ENCODE results near the gene PLEKHG2.

Gene PLEKHG2

DNA sequence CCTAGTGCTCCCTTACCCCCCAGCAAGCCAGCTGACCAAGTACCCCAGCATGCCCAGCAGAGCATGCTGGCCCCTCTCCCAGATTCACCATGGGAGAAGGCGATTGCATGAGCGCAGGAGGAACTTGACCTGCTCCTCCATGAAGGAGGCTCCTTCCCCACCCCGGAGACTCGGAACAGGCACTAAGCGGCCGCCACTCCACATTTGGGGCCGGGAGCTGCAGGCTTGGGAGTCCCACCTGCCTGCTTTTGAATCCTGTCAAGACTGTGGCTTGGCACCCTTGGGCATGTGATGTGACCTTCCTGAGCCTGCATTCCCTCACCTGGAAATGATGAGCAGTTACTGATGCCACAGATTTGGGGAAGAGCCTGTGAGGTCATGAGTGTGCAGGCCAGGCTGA is 55.5 kb downstream of the PLEKHG2 start:
- no peak overlapping the region for H3K9ac ChIP-seq (ENCODE audit: low read length in 2 of 2)
- H3K27me3 ChIP-seq (ENCODE audit: control insufficient read depth in 1 of 2, insufficient read depth in 2 of 2, low read length in 2 of 2): no peaks in the 10 kb centered on the region
- H3K4me1 ChIP-seq (ENCODE audit: control insufficient read depth, insufficient read depth, low read length): no peaks in the 10 kb centered on the region
- no peaks in the 10 kb centered on the region for H3K9me3 ChIP-seq (ENCODE audit: control insufficient read depth in 2 of 2, low read length in 2 of 2)
- no peak overlapping the region for H3K4me3 ChIP-seq (ENCODE audit: low read length in 2 of 2)
- no peak overlapping the region for H3K27ac ChIP-seq (ENCODE audit: low read length)
- H3K36me3 ChIP-seq (ENCODE audit: control insufficient read depth in 2 of 2, insufficient read depth in 2 of 2, low read length in 2 of 2): peaks cover 78 to 79% of the 10 kb centered on the region in 2 donors

DNA sequence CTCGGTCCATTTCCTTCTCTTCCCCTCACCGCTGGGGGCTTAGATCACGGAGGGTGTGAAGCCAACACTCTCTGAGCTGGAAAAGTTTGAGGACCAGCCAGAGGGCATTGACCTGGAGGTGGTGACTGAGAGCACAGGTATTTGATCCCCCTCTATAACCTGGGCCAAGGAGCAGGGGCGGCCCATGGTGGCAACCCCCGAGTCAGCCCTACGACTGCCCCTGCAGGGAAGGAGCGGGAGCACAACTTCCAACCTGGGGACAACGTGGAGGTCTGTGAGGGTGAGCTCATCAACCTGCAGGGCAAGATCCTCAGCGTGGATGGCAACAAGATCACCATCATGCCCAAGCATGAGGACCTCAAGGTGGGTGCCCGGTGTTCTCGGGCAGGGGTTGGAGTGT is 56.6 kb downstream of the PLEKHG2 start:
- Histone ChIP-seq H3K27ac (ENCODE audit: low read length) (no peak overlapping the region), H3K27me3 (ENCODE audit: control insufficient read depth in 1 of 2, insufficient read depth in 2 of 2, low read length in 2 of 2) (no peaks in the 10 kb centered on the region), H3K9ac (ENCODE audit: low read length in 2 of 2) (no peak overlapping the region), H3K9me3 (ENCODE audit: control insufficient read depth in 2 of 2, low read length in 2 of 2) (no peaks in the 10 kb centered on the region), H3K36me3 (ENCODE audit: control insufficient read depth in 2 of 2, insufficient read depth in 2 of 2, low read length in 2 of 2) (peaks cover 85 to 88% of the 10 kb centered on the region in 2 donors), H3K4me1 (ENCODE audit: control insufficient read depth, insufficient read depth, low read length) (no peaks in the 10 kb centered on the region), H3K4me3 (ENCODE audit: low read length in 2 of 2) (no peak overlapping the region)

DNA sequence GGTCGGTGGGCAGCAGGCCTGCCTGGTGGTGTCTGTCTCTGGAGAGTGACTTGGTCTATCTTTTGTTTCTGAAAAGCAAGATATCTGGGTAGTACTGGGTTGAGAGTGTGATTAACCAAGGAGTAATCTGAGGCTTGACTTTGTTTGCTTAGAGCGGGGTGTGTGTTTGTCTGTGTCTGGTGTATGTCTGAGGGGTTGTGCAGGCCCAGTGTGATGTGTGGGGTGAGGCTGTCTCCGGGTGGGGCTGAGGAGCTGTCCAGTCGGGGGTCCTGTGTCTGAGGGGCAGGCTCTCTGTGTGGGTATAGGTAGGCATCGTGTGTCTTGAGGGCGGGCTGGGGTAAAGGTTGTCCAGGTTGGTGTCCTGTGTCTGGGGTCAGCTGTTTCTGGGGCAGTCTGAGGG is 57.1 kb downstream of the PLEKHG2 start:
- H3K4me1 ChIP-seq (ENCODE audit: control insufficient read depth, insufficient read depth, low read length): no peaks in the 10 kb centered on the region
- no peak overlapping the region for H3K9ac ChIP-seq (ENCODE audit: low read length in 2 of 2)
- no peaks in the 10 kb centered on the region for H3K9me3 ChIP-seq (ENCODE audit: control insufficient read depth in 2 of 2, low read length in 2 of 2)
- H3K27ac ChIP-seq (ENCODE audit: low read length): no peak overlapping the region
- H3K36me3 ChIP-seq (ENCODE audit: control insufficient read depth in 2 of 2, insufficient read depth in 2 of 2, low read length in 2 of 2): peaks cover 88 to 90% of the 10 kb centered on the region in 2 donors
- no peaks in the 10 kb centered on the region for H3K27me3 ChIP-seq (ENCODE audit: control insufficient read depth in 1 of 2, insufficient read depth in 2 of 2, low read length in 2 of 2)
- no peak overlapping the region for H3K4me3 ChIP-seq (ENCODE audit: low read length in 2 of 2)

DNA sequence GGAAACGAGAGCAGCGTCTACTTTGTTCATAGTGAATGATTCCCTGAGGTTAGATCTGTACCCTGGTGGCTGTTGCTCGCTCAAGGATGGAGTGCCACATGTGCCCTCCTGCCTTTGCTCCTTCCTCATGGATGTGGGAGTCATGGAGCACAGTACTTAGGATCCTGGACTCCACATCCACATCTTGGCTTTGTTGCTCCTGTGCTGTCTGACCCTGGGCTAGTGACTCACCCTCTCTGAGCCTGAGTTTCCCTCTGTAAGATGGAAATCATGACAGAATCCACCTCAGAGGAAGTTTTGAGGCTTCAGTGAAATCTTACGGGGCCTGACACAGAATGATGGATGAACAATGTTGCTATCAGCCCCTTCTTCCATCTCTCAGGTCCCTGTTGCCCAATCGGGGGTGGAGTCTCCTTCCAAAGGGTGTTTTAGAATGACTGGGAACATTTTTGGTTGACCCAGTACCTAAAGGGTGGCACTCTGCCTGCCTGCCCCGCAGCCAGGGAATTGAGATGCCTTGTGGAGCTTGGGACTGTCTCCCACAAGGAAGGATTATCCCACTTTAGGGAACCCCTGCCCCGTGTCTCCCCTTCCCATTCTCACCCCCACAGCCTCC is 58.4 kb downstream of the PLEKHG2 start:
- peaks cover 83 to 84% of the 10 kb centered on the region in 2 donors for H3K36me3 ChIP-seq (ENCODE audit: control insufficient read depth in 2 of 2, insufficient read depth in 2 of 2, low read length in 2 of 2)
- H3K9me3 ChIP-seq (ENCODE audit: control insufficient read depth in 2 of 2, low read length in 2 of 2): no peaks in the 10 kb centered on the region
- H3K27ac ChIP-seq (ENCODE audit: low read length): no peak overlapping the region
- no peaks in the 10 kb centered on the region for H3K4me1 ChIP-seq (ENCODE audit: control insufficient read depth, insufficient read depth, low read length)
- H3K9ac ChIP-seq (ENCODE audit: low read length in 2 of 2): no peak overlapping the region
- no peaks in the 10 kb centered on the region for H3K27me3 ChIP-seq (ENCODE audit: control insufficient read depth in 1 of 2, insufficient read depth in 2 of 2, low read length in 2 of 2)
- no peak overlapping the region for H3K4me3 ChIP-seq (ENCODE audit: low read length in 2 of 2)

DNA sequence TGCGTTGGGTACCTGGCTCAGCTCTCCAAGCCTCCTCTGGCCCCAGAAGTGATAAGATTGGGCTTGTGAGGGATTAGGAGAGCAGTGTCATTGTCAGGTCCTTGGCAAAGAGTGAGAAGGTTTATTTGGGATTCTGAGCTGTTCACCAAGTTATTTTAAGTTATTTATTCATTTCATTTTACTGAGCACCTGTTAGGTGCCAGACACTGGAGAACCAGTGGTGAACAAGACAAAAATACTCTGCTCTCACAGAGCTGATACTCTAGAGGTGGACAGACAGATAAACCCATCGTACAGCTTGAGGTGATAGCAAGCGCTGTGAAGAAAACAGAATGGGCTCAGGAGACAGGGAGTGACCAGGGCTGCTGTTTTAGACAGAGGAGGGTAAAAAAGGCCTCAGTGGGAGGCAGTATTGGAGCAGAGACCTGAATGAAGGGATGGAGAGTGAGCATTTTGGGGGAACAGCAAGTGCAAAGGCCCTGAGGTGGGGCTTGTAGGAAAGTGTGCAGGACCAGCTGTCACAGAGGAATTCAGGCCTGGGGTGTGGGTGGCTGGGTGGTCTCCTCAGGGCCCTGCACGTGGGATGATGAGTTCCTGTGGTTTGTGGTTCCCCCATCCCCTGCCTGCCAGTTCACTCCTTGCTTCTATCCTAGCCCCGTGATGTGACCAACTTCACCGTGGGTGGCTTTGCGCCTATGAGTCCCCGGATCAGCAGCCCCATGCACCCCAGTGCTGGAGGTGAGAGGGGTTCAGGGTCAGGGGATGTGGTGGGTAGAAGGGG is 59.5 kb downstream of the PLEKHG2 start:
- H3K27me3 ChIP-seq (ENCODE audit: control insufficient read depth in 1 of 2, insufficient read depth in 2 of 2, low read length in 2 of 2): no peaks in the 10 kb centered on the region
- no peaks in the 10 kb centered on the region for H3K9me3 ChIP-seq (ENCODE audit: control insufficient read depth in 2 of 2, low read length in 2 of 2)
- peaks cover 81 to 84% of the 10 kb centered on the region in 2 donors for H3K36me3 ChIP-seq (ENCODE audit: control insufficient read depth in 2 of 2, insufficient read depth in 2 of 2, low read length in 2 of 2)

DNA sequence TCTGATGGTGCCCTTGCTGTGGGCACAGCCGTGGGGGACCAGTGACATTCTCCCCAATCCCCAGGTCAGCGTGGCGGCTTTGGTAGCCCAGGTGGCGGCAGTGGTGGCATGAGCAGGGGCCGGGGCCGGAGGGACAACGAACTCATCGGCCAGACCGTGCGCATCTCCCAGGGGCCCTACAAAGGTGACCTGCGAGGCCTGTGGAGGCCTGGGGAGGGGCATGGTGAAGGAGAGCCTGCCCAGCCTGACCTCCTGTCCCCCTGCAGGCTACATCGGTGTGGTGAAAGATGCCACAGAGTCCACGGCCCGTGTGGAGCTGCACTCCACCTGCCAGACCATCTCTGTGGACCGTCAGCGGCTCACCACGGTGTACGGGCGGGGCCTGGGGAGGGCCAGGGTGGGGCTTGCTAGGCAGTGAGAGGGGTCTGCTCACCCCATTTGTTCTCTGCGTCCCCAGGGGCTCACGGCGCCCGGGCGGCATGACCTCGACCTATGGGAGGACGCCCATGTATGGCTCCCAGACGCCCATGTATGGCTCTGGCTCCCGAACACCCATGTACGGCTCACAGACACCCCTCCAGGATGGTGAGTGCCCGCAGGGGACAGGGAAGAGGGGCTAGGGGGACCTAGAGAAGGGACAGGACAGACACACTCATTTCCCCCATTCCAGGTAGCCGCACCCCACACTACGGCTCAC is 60.4 kb downstream of the PLEKHG2 start:
- no peaks in the 10 kb centered on the region for H3K27me3 ChIP-seq (ENCODE audit: control insufficient read depth in 1 of 2, insufficient read depth in 2 of 2, low read length in 2 of 2)
- H3K9me3 ChIP-seq (ENCODE audit: control insufficient read depth in 2 of 2, low read length in 2 of 2): no peaks in the 10 kb centered on the region
- peaks cover 74 to 77% of the 10 kb centered on the region in 2 donors for H3K36me3 ChIP-seq (ENCODE audit: control insufficient read depth in 2 of 2, insufficient read depth in 2 of 2, low read length in 2 of 2)
- no peaks in the 10 kb centered on the region for H3K4me1 ChIP-seq (ENCODE audit: control insufficient read depth, insufficient read depth, low read length)
- H3K27ac ChIP-seq (ENCODE audit: low read length): no peak overlapping the region
- H3K4me3 ChIP-seq (ENCODE audit: low read length in 2 of 2): no peak overlapping the region
- no peak overlapping the region for H3K9ac ChIP-seq (ENCODE audit: low read length in 2 of 2)

More for the DNA sequence above, 59.5 kb downstream of the PLEKHG2 start:
- H3K9ac ChIP-seq (ENCODE audit: low read length in 2 of 2): no peak overlapping the region
- H3K27ac ChIP-seq (ENCODE audit: low read length): no peak overlapping the region
- no peak overlapping the region for H3K4me3 ChIP-seq (ENCODE audit: low read length in 2 of 2)
- no peaks in the 10 kb centered on the region for H3K4me1 ChIP-seq (ENCODE audit: control insufficient read depth, insufficient read depth, low read length)

DNA sequence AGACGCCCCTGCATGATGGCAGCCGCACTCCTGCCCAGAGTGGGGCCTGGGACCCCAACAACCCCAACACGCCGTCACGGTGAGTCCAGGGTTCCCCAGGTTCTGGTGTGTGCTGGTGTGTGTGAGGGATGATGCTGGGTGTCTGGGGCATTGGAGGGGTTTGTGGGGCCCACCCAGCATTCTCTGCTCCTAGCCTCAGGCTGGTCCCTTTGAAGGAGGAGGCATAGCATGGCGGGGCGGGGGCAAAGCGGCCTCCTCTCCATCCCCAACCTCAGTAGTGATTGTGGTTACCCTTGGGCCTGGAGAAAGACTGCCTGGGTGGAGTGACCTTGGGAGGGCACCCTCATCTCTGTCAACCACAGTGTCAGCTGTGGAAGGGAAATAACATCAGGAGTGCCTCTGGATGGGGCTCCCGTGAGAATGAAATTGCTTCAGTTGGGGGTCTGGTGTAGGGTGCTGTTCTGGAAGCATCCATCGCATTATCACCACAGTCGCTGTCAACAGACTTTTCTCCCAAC is 61.0 kb downstream of the PLEKHG2 start:
- H3K4me3 ChIP-seq (ENCODE audit: low read length in 2 of 2): no peak overlapping the region
- peaks cover 69 to 71% of the 10 kb centered on the region in 2 donors for H3K36me3 ChIP-seq (ENCODE audit: control insufficient read depth in 2 of 2, insufficient read depth in 2 of 2, low read length in 2 of 2)
- H3K27me3 ChIP-seq (ENCODE audit: control insufficient read depth in 1 of 2, insufficient read depth in 2 of 2, low read length in 2 of 2): no peaks in the 10 kb centered on the region
- H3K4me1 ChIP-seq (ENCODE audit: control insufficient read depth, insufficient read depth, low read length): no peaks in the 10 kb centered on the region
- no peak overlapping the region for H3K27ac ChIP-seq (ENCODE audit: low read length)
- H3K9ac ChIP-seq (ENCODE audit: low read length in 2 of 2): no peak overlapping the region
- H3K9me3 ChIP-seq (ENCODE audit: control insufficient read depth in 2 of 2, low read length in 2 of 2): no peaks in the 10 kb centered on the region

DNA sequence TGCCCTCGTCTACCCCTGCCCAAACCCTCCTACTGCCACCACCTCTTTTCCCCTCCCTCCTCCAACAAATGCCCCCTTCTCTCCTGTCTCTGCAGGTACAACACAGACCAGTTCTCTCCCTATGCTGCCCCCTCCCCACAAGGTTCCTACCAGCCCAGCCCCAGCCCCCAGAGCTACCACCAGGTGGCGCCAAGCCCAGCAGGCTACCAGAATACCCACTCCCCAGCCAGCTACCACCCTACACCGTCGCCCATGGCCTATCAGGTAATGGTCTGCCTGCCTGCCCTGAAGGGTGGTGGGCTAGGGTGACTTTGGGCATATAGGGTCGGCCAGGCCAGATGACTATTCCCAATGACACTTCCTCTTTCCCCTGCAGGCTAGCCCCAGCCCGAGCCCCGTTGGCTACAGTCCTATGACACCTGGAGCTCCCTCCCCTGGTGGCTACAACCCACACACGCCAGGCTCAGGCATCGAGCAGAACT is 61.7 kb downstream of the PLEKHG2 start:
- no peak overlapping the region for H3K9ac ChIP-seq (ENCODE audit: low read length in 2 of 2)
- no peaks in the 10 kb centered on the region for H3K27me3 ChIP-seq (ENCODE audit: control insufficient read depth in 1 of 2, insufficient read depth in 2 of 2, low read length in 2 of 2)
- H3K4me3 ChIP-seq (ENCODE audit: low read length in 2 of 2): no peak overlapping the region
- no peak overlapping the region for H3K27ac ChIP-seq (ENCODE audit: low read length)
- H3K9me3 ChIP-seq (ENCODE audit: control insufficient read depth in 2 of 2, low read length in 2 of 2): no peaks in the 10 kb centered on the region
- H3K4me1 ChIP-seq (ENCODE audit: control insufficient read depth, insufficient read depth, low read length): no peaks in the 10 kb centered on the region
- peaks cover 63 to 64% of the 10 kb centered on the region in 2 donors for H3K36me3 ChIP-seq (ENCODE audit: control insufficient read depth in 2 of 2, insufficient read depth in 2 of 2, low read length in 2 of 2)

DNA sequence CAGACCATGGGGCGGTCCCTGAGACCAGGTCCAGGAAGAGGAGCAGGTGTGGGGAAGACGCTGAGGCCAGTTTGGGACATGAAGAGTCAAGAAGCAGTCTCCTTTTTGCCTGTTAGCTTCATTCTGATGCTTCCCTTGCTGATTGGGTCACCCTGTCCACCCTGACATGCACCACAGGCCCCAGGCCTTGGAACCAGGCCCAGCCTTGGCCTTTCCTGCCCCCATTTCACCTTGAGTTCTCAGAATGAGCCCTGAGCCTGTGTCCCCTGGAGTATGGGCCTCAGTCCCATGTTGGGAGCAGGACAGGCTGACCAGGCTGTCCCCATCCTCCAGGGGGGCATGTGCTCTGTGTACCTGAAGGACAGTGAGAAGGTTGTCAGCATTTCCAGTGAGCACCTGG is 63.3 kb downstream of the PLEKHG2 start:
- Histone ChIP-seq H3K36me3 (ENCODE audit: control insufficient read depth in 2 of 2, insufficient read depth in 2 of 2, low read length in 2 of 2) (peaks cover 47 to 49% of the 10 kb centered on the region in 2 donors), H3K4me1 (ENCODE audit: control insufficient read depth, insufficient read depth, low read length) (peaks cover 4% of the 10 kb centered on the region), H3K4me3 (ENCODE audit: low read length in 2 of 2) (no peak overlapping the region), H3K27me3 (ENCODE audit: control insufficient read depth in 1 of 2, insufficient read depth in 2 of 2, low read length in 2 of 2) (no peaks in the 10 kb centered on the region), H3K9ac (ENCODE audit: low read length in 2 of 2) (no peak overlapping the region), H3K27ac (ENCODE audit: low read length) (no peak overlapping the region), H3K9me3 (ENCODE audit: control insufficient read depth in 2 of 2, low read length in 2 of 2) (no peaks in the 10 kb centered on the region)

All from stomach smooth muscle (tissue), 2 donors.